Measurements from ENCODE around the gene UNC13D. TPM values are rescaled to one million over a fixed set of nuclear protein-coding genes. Genes with fewer than 3 reads are reported as not detected.

UNC13D gene
- polyA plus RNA-seq, 1 donor (not counting 4 experiments of a cell fraction or from before 2014, with no cell fraction given), result 0.25 TPM

DNA sequence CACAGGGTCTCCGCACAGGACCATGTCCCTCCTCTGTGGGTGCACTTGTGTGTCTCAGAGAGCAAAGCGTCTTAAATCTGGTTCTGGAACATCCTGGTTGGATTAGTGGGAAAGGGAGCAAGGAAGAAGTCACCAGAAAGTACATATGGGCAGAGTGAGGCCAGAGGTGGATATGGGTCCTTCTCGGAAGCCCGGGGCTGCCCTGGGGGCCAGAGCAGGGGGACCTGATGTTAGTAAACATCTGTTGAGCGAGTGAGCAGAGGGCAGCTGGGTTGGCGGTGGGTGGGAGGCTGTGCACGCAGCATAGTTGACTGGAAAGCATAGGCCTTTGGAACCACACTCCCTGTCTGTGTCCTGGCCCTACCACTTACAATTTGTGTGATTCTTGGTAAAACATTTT, 22.7 kb downstream of the UNC13D start:
- Histone ChIP-seq H3K9ac (ENCODE audit: control insufficient read depth, extremely low read depth, insufficient read depth, low read length) (no peak overlapping the region), H3K4me2 (ENCODE audit: control insufficient read depth, extremely low read depth, insufficient read depth, low read depth, low read length) (no peak overlapping the region), H3K79me2 (ENCODE audit: control insufficient read depth, insufficient read depth, low read length) (no peaks in the 10 kb centered on the region), H4K20me1 (ENCODE audit: control insufficient read depth, extremely low read depth, insufficient read depth, low read length) (no peaks in the 10 kb centered on the region), H3K4me1 (ENCODE audit: control insufficient read depth, extremely low read depth, insufficient read depth, low read length) (peaks cover 11% of the 10 kb centered on the region), H3K27ac (ENCODE audit: control insufficient read depth, insufficient read depth, low read length) (no peak overlapping the region), H3K27me3 (ENCODE audit: control insufficient read depth, extremely low read depth, insufficient read depth, low read length) (no peaks in the 10 kb centered on the region), H2AFZ (ENCODE audit: control insufficient read depth, low read length) (no peak overlapping the region), H3K36me3 (ENCODE audit: control insufficient read depth in 2 of 2, extremely low read depth in 1 of 2, insufficient read depth in 2 of 2, low read length in 2 of 2) (peaks cover 13 to 25% of the 10 kb centered on the region in 2 experiments), H3K4me3 (ENCODE audit: control insufficient read depth in 2 of 3, extremely low read depth in 1 of 3, insufficient read depth in 2 of 3, low read depth in 1 of 3, low read length in 3 of 3) (no peak overlapping the region), H3K9me1 (ENCODE audit: control insufficient read depth, extremely low read depth, insufficient read depth, low read length) (no peaks in the 10 kb centered on the region), H3K9me3 (ENCODE audit: control insufficient read depth, low read depth, low read length) (no peaks in the 10 kb centered on the region)
- TF ChIP-seq EZH2 (IDR thresholded peaks at IDR 0.05; ENCODE audit: low read length), result no peak
- TF ChIP-seq, protein P1, sequence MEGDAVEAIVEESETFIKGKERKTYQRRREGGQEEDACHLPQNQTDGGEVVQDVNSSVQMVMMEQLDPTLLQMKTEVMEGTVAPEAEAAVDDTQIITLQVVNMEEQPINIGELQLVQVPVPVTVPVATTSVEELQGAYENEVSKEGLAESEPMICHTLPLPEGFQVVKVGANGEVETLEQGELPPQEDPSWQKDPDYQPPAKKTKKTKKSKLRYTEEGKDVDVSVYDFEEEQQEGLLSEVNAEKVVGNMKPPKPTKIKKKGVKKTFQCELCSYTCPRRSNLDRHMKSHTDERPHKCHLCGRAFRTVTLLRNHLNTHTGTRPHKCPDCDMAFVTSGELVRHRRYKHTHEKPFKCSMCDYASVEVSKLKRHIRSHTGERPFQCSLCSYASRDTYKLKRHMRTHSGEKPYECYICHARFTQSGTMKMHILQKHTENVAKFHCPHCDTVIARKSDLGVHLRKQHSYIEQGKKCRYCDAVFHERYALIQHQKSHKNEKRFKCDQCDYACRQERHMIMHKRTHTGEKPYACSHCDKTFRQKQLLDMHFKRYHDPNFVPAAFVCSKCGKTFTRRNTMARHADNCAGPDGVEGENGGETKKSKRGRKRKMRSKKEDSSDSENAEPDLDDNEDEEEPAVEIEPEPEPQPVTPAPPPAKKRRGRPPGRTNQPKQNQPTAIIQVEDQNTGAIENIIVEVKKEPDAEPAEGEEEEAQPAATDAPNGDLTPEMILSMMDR (optimal IDR thresholded peaks at IDR 0.05 in 1 of 3, IDR thresholded peaks at IDR 0.05 in 1 of 3, conservative IDR thresholded peaks at IDR 0.05 in 1 of 3; ENCODE audit: extremely low read depth in 1 of 3, insufficient read depth in 2 of 3, low read length in 3 of 3), result no peak
- DNase-seq (ENCODE audit: low read depth, low spot score) (no peak), FAIRE-seq (no peak)
- dilution Hi-C loops (cut with MboI; ENCODE audit: extremely low pct_ligation_motif_present, low sequenced_read_pairs), result no loop called here

DNA sequence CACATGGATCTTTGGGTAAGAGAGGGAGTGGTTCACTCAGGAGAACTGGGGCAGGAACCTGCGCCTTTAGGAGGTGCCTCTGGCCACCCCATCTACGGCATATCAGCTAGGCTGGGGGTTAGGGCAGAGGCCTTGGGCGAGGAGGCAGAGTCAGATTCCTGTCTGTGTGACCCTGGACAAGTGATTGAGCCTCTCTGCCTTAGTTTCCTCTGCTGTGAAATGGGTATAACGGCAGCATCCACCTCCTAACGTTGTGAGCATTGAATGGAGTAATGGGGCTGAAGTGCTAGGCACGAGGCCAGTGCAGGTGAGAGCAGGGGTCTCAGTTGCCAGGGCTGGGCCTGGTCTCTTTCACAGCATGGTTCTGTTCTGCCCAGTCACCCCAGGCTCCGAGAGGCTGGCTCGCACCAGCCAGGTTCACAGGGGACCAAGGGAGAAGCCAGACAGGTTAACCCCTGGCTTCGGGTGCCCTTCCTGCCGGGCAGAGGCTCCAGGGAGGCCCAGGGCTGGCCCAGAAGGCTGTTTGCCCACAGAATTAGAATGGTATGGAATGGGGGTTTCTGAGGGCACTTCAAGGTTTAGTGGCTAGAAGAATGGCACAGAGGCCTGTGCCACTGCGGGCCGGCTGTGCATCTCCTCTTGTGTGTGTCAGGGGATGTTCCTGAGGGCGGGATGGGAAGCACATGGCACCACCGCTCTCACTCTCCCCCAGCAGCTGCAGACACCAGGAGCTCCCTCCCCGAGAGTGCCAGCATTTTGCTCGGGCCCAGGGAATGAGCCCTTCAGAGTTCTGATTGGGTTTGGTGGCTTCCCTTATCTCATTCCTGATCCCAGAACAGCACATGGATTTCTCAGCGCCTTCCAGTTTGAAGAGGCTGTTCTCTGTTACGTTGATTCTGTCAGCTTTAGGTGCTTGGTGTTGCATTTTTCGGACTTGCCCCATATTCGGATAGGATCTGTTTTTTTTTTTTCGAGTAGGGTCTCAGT, 23.8 kb downstream of the UNC13D start:
- dilution Hi-C loops (cut with MboI; ENCODE audit: extremely low pct_ligation_motif_present, low sequenced_read_pairs), result no loop called here
- Histone ChIP-seq H4K20me1 (ENCODE audit: control insufficient read depth, extremely low read depth, insufficient read depth, low read length) (no peaks in the 10 kb centered on the region), H3K36me3 (ENCODE audit: control insufficient read depth in 2 of 2, extremely low read depth in 1 of 2, insufficient read depth in 2 of 2, low read length in 2 of 2) (peaks cover 15 to 25% of the 10 kb centered on the region in 2 experiments), H3K27me3 (ENCODE audit: control insufficient read depth, extremely low read depth, insufficient read depth, low read length) (no peaks in the 10 kb centered on the region), H3K4me2 (ENCODE audit: control insufficient read depth, extremely low read depth, insufficient read depth, low read depth, low read length) (no peak overlapping the region), H3K4me1 (ENCODE audit: control insufficient read depth, extremely low read depth, insufficient read depth, low read length) (peaks cover 12% of the 10 kb centered on the region), H3K9me3 (ENCODE audit: control insufficient read depth, low read depth, low read length) (no peaks in the 10 kb centered on the region), H3K9me1 (ENCODE audit: control insufficient read depth, extremely low read depth, insufficient read depth, low read length) (no peaks in the 10 kb centered on the region), H3K27ac (ENCODE audit: control insufficient read depth, insufficient read depth, low read length) (no peak overlapping the region), H2AFZ (ENCODE audit: control insufficient read depth, low read length) (no peak overlapping the region), H3K4me3 (ENCODE audit: control insufficient read depth in 2 of 3, extremely low read depth in 1 of 3, insufficient read depth in 2 of 3, low read depth in 1 of 3, low read length in 3 of 3) (no peak overlapping the region), H3K79me2 (ENCODE audit: control insufficient read depth, insufficient read depth, low read length) (no peaks in the 10 kb centered on the region), H3K9ac (ENCODE audit: control insufficient read depth, extremely low read depth, insufficient read depth, low read length) (no peak overlapping the region)
- no peak for TF ChIP-seq EZH2 (IDR thresholded peaks at IDR 0.05; ENCODE audit: low read length)
- TF ChIP-seq, protein P1 (optimal IDR thresholded peaks at IDR 0.05 in 1 of 3, IDR thresholded peaks at IDR 0.05 in 1 of 3, conservative IDR thresholded peaks at IDR 0.05 in 1 of 3; ENCODE audit: extremely low read depth in 1 of 3, insufficient read depth in 2 of 3, low read length in 3 of 3), result no peak
- no peak for FAIRE-seq
- no peak for DNase-seq (ENCODE audit: low read depth, low spot score)
